Stimulated activated CD4-positive, alpha-beta T cell treated with anti-CD3 and anti-CD28 coated beads, Interleukin-4, amount 100 ng/mL, for 24 hours (primary cell): ENCODE measurements around the gene B4GALNT1.
"Not testable (repeated sequence)": the region's sequence is repeated elsewhere in the genome, so short reads cannot be mapped to it uniquely, and the experiment has no call there.

Experiments used
- DNase-seq: peaks from one replicate; pipeline ENCODE4 v3.0.0-alpha.2; 2020

Gene B4GALNT1

GRCh38 chr12:57620245-57620935, 12.6 kb downstream of the B4GALNT1 start:
- no peak for DNase-seq

- DNase-seq = no peak
Observed at GRCh38 chr12:57619434-57620244, 13.4 kb downstream of the B4GALNT1 start.

- no peak for DNase-seq
Observed at GRCh38 chr12:57618966-57619433, 14.0 kb downstream of the B4GALNT1 start.

- DNase-seq = not testable (repeated sequence)
Observed at GRCh38 chr12:57618431-57618830, 14.6 kb downstream of the B4GALNT1 start.

- no peak for DNase-seq
Observed at GRCh38 chr12:57617942-57618341, 15.1 kb downstream of the B4GALNT1 start.

GRCh38 chr12:57616383-57617101, 16.5 kb downstream of the B4GALNT1 start:
- no peak for DNase-seq

GRCh38 chr12:57615637-57616036, 17.4 kb downstream of the B4GALNT1 start:
- no peak for DNase-seq

- no peak for DNase-seq
Observed at GRCh38 chr12:57614948-57615500, 18.0 kb downstream of the B4GALNT1 start.

GRCh38 chr12:57614178-57614947, 18.6 kb downstream of the B4GALNT1 start:
- DNase-seq = no peak

GRCh38 chr12:57613427-57614109, 19.4 kb downstream of the B4GALNT1 start:
- no peak for DNase-seq

- DNase-seq = no peak
Observed at GRCh38 chr12:57612711-57613426, 20.1 kb downstream of the B4GALNT1 start.

- DNase-seq = no peak
Observed at GRCh38 chr12:57611827-57612710, 20.9 kb downstream of the B4GALNT1 start.

GRCh38 chr12:57611108-57611826, 21.7 kb downstream of the B4GALNT1 start, which contains the start of gene ARHGEF25:
Gene ARHGEF25, plus strand, starts transcription at chr12:57611435. Its CDS starts 460 bp downstream, at chr12:57611895.
- peak; percentile 55 for DNase-seq

GRCh38 chr12:57610554-57611107, 22.4 kb downstream of the B4GALNT1 start:
- no peak for DNase-seq

GRCh38 chr12:57609781-57610553, 23.0 kb downstream of the B4GALNT1 start:
- DNase-seq = no peak

- no peak for DNase-seq
Observed at GRCh38 chr12:57609101-57609780, 23.8 kb downstream of the B4GALNT1 start.

- no peak for DNase-seq
Observed at GRCh38 chr12:57607958-57608663, 24.9 kb downstream of the B4GALNT1 start.
